HG02798 (cell line): ENCODE results near the gene ADH4.
"Not testable (repeated sequence)": the region's sequence is repeated elsewhere in the genome, so short reads cannot be mapped to it uniquely, and the experiment has no call there.

Experiments used
- ATAC-seq: cut with Tn5 transposase; IDR thresholded peaks from one replicate; pipeline ENCODE4 v1.9.1; 2021; ENCODE audit warnings: mild to moderate bottlenecking; ENCODE audit not compliant: unreplicated experiment, poor library complexity

The ADH4 gene

DNA sequence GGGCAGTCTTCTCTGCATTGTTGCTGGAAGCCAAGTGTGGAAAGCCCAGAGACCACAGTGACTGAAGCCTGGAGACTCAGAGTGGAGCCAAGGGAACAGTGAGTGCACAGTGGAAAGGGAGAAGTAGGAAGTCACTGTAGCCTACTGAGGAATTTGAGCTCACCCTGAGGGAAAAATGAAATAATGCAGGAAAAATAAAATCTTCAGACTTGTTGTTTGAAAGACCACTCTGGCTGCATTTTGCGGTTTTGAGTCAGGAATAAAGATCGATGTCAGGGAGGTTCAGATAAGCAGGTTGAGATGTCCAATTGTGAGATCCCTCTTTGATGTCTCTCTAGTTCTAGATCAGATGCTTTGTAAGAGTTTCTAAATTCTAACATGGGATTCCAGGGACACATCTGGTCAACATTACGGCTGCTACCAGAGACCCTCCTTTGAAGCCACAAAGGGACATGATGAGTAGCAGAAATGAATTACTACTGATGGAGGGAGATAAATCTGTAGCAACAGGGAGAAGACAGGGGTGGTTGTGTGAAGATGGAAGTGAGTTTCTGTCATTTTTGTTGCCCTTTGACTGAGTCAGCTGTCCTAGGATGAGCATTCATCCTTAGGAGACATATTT, 8.4 kb downstream of the ADH4 start:
- ATAC-seq: no peak

DNA sequence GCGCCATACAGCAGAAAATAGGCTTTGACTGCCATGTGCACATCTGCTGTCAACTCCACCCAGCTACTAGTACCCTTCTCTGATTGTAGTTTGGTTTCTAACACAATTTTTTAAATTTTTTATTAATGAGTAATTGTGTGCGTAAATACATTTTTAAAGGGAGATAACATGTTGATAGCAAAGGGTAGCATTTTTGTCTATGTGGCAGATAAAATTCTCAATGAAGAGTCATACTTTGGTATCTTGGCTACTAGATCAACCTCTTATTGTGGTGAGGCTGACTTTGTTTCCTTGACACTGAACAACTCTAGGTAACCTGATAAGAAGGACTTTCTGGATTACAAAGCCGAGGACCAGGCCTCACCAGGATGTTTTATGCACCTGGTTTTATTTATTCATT, 9.5 kb downstream of the ADH4 start:
- ATAC-seq: no peak

DNA sequence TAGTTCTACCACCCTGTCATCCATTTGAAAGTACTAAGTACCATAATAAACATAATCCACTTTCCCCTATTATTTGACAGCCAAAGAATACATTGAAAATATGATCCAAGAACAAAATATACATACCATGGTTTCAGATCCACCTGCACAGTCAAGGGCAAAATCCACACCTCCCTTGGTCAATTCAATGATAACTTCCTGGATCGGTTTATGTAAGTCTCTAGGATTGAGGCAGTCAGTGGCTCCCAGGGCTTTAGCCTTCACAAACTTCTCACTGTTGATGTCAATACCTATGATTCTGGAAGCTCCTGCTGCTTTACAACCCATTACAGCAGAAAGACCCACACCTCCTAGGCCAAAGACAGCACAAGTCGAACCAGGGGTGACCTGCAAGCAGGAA, 12.7 kb downstream of the ADH4 start:
- ATAC-seq: no peak

DNA sequence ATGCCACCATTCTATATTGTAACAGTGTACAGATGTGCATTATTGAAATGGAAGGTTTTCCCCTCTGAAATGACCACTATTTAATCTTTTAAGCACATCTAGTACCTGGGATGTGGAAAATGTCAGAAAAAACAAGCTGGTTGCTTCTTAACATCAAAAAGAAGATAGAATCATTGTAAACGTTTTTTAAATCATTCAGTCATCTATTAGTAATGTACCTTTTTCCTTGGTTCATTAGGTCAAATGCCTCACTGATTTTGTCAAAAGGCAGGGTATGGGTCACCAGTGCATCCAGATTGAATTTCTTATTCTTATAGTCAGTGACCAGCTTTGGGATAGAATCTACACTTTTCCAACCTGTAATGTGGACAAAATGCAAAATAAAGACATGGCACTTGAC, 17.7 kb downstream of the ADH4 start:
- ATAC-seq: no peak

DNA sequence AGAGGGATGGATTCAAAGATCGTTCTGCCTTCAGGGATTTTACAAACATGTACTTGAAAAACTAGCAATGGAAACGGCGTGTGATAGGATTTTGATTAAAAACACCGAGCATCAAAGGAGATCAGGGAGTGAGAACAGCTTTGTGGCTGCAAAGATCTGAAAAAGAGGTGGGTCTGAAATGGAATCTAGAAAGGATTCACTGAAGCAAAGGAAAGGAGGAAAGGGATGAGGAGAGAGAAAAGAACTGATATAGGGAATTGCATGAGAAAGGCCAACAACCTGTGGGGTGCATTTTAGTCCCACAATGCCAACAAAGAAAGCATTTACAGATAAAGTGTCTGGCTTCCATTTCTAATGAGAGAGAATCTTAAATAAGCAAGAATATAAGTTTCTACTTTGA, 23.1 kb downstream of the ADH4 start:
- no peak for ATAC-seq

DNA sequence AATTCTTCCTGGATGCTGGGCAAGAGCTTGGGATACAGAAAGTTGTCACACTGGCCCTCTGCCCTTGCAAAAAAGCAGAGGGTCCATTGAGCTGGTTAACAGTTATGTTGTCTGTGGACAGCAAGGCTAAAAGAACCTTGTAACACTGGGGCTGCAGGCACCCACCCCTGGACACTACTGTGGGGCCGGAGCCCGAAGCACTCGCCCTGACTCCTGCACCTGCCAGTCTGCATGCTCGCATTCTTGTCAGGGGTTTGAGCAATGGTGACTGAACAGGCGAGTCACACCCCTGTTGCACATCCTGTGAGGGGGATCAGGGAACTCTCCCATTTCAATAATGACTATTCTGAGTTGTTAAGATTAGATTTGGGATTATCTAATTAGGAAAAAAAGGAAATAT, 23.6 kb downstream of the ADH4 start:
- ATAC-seq: no peak

DNA sequence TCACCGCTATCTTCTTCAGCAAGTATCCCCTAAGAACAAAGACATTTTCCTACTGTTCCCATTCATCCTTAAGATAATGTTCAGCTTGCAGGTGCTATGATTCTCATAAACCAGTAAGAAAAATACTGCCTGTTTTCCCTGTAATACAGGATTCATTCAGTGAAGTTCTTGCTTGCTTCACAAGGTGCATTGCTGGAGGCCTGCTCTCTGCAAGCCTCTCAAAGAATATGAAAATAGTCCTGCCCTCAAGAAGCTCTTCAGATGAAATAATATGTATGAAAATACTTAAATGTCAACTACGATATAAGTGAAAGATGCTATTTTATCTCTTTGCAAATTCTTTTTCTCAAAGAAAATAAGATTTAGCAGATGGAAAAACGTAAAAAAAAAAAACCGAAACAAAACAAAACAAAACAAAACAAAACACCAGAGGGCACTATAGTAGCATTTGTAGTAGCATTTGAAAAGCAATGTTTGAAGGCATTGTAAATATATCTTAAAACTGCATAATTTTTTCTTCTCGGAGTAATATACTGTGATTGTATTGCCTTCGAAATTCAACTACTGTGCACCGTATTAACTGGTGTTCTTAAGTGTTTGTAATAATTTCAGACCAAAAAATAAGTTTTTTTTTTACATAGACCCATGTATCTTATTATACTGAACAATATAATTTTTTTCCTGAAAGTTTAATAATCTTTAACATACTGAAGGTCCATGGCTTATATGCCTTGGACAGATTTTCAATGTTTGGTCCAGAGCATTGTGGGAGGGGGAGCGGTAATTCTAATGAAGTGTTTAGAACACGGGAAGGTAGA, 26.0 kb downstream of the ADH4 start:
- ATAC-seq: no peak

DNA sequence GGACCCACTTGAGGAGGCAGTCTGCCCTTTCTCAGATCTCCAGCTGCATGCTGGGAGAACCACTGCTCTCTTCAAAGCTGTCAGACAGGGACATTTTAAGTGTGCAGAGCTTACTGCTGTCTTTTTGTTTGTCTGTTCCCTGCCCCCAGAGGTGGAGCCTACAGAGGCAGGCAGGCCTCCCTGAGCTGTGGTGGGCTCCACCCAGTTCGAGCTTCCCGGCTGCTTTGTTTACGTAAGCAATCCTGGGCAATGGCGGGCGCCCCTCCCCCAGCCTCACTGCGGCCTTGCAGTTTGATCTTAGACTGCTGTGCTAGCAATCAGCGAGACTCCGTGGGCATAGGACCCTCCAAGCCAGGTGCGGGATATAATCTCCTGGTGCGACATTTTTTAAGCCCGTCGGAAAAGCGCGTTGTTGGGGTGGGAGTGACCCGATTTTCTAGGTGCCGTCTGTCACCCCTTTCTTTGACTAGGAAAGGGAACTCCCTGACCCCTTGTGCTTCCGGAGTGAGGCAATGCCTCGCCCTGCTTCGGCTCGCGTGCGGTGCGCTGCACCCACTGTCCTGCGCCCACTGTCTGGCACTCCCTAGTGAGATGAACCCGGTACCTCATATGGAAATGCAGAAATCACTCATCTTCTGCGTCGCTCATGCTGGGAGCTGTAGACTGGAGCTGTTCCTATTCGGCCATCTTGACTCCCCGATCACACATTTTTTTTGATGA, 26.8 kb downstream of the ADH4 start:
- not testable (repeated sequence) for ATAC-seq

DNA sequence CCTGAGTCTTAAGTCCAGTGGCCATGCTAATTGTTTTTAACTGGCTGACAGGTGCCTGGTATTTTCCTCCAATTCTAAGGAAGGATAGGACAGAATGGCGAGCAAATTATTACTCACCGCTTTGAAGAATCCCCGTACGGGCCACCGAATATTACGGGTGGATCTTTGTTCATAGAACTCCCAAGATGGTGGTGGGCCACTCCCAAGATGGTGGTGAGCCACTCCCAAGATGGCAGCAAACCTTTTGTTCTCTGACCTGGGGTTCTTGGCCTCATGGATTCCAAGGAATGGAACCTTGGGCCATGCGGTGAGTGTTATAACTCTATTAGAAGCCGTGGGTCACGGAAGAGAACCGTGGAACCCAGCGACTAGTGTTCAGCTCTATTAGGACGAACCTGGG, 34.8 kb downstream of the ADH4 start:
- not testable (repeated sequence) for ATAC-seq

DNA sequence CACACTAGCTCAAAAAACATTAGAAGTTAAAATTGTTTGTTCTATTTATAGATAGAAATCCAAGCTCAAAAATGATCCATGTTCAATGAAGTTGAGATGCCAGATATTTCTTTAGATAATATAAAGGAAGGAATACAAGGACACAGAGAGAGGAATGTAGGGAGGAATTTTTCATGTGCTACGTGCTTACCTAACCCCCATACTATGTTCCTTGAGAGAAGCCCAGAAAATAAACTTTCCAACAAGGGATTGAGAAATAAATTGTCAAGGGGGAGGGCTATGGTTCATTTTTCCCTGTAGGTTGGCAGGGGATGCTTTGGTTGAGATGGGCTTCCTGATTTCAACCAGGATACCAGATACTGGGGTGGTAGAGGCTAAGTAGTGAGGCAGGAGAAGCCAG, 39.9 kb downstream of the ADH4 start:
- no peak for ATAC-seq

DNA sequence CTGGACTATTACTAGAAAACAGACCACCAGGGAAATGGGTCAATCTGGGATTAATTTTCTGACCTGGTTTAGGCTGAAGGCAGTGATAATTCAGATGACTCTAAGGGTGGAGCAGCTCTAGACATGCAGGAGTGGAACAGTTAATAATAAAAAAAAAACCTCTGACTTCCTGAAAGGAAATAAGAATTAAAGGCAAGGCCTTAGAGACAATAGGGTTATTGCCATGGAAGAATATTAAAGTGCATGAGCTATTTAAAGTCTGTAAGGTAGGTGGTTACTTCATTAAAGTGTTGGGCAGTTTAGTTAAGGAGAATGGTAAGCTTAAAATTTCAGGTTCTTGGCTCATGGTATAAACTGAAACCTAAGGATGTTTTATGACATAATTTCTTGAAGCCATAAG, 40.9 kb downstream of the ADH4 start:
- ATAC-seq: no peak

DNA sequence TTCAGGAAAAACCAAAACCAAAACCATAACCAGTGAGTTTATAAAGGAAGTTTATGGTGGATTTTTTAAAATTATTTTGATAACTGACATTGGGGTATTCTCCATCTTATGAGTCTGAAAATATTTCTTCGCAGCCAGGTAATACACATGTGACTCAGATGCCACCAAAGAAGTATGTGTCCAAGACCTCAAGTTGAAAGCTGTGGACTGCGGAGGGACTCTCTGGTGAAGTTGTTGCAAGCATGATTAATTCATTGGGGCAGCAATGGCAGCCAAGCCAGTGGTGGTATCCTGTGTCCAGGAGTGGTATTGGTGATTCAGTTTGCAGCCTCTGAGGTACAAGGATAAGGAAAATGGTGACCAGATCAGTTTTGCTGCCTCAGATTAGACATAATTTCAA, 41.5 kb downstream of the ADH4 start:
- ATAC-seq: no peak

DNA sequence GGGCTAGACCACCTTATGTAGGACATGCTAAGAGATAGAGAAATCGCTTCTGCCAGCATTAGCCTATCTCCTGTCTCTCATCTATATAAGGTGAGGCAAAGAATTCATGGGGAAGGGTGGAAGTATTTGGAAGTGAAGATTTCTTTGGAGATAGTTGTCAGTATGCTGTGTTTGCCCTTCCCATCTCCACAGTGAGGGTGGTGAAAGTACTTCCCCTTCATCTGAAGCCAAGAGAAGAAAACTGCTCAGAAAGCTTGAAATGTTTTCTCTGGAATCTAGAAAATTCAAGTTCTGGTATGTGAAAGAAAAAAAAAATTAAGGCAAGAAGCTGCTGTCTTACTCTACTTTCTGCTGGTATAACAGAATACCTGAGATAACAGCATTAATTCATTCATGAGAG, 43.2 kb downstream of the ADH4 start:
- ATAC-seq: no peak

DNA sequence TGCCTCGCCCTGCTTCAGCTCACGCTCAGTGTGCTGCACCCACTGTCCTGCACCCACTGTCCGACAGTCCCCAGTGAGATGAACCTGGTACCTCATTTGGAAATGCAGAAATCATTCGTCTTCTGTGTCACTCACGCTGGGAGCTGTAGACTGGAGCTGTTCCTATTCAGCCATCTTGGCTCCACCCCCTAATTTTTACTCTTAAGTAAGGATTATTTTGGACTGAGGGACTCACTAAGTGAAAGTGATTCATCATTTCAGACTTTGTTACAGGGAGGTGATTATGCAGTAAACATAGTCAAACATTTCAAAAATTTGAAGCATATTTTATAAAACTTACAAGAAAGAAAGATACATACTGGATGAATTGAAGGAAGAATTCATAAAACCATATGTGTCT, 44.3 kb downstream of the ADH4 start:
- not testable (repeated sequence) for ATAC-seq

DNA sequence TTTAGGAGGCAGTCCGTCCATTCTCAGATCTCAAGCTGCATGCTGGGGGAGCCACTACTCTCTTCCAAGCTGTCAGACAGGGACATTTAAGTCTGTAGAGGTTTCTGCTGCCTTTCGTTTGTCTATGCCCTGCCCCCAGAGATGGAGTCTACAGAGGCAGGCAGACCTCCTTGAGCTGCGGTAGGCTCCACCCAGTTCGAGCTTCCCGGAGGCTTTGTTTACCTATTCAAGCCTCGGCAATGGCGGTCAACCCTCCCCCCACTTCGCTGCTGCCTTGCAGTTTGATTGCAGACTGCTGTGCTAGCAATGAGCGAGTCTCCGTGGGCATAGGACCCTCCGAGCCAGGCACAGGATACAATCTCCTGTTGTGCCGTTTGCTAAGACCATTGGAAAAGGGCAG, 44.8 kb downstream of the ADH4 start:
- ATAC-seq: no peak

DNA sequence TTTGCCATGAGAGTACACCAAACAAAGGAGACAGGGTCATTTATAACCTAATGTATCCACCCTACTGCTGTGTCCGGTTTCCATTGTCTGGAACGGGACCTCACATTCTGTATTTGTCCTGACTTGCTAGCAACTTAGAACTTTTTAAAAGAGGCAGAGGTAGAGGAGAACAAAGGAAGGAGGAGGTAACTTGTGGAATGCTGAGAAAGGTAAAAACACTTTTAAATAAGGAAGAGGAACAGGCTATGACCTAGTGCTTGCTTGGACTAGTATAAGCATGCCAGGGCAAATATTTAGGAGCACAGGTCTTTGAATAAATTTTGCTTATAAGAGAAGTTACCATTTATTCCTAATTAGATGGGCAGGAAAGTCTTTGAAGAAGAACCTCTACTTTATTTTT, 52.3 kb downstream of the ADH4 start:
- ATAC-seq: not testable (repeated sequence)

DNA sequence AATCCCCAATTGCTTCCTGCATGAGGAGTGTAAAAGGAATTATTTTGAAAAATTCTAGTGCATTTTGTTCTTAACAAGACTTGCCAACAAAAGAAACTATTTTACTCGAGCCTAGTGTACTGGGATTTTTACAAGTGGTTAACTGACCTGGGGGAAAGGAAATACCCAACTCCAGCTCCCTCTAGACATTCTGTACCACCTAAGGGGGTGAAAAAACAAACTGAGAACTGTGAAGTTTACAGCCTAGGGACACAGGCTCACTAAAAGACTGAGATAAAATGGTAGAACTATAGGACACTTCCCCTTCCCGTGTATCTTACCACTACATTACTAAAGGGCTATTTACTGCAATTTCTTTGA, 52.9 kb downstream of the ADH4 start:
- ATAC-seq: no peak

DNA sequence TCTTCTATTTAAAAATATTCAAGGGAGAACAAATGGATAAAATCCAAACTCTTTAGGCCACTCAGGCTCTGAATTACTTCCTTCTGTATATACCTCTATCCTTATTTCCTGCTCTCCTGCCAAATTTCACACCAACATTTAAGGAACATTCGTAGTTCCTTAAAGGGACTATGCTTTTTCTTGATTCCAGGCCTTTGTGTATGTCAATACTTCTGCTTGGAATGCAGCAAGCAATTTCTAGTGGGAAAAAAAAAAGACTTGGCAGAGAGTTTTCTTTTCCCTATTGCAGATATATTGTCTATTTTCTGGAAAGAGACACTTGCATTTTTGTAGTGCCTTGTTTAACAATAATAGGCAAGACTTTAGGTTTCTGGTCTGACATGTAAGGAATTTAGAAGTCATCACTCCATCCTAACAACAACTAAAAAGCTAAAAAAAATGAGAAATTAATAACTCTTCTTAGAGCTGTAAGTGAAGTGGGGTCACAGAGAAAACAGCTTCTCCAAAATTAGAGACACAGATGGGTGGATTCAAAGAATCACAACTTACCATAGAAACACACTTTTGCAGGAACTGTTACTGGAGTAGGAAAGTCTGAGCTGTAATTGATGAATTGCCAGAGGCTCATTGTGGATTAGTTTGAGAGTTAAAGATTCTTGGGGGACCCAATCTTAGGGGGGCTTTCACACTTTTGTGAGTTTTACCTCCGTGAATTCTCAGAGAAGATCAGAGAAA, 53.4 kb downstream of the ADH4 start:
- ATAC-seq: no peak

DNA sequence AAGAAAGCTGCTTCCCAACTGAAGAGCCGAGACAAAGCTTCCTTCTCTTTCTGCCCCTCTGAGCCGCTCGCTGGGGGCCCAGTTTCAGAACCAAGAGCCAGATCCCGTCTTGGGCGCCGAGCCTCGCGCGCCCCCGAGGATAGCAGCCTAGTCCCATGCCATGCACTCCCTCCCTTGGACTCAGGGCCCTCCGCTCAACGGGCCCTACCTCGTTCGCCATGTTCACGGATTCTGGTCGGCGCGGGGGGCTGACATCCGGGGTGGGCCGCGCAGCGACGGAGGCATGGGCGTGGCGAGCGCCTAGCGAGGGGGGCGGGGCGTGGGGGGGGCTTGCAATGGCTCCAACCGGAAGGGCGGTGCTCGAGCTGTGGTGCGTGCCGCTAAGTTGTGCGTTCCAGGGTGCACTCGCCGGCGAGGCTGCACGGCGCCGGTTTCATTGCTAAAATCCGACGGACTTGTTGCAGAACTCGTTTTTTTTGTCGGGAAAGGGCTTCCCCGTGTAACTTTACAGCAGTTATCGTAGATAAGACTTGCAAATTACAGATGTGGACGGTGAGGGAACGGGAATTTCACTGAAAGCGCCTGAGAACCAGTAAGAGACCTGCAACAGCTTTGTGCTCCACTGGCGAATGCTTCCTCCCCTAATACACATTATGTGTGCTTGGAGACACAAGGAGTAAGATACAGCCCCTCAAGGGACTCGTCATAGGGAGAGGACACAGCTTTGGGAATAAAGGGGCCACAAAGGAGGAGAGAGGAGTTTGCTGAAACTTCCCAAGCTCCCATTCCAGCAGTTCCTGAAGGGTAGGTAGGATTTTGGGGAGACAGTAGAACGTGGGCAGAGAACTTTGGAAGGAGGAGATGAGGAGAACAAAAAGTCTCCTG, 55.4 kb downstream of the ADH4 start, which contains the start of gene ADH5:
Gene ADH5 (minus strand): TSS at position 308 of the 885 bp plus-strand sequence. CDS start 88 bp downstream, at position 220.
- peak; percentile 95 for ATAC-seq

DNA sequence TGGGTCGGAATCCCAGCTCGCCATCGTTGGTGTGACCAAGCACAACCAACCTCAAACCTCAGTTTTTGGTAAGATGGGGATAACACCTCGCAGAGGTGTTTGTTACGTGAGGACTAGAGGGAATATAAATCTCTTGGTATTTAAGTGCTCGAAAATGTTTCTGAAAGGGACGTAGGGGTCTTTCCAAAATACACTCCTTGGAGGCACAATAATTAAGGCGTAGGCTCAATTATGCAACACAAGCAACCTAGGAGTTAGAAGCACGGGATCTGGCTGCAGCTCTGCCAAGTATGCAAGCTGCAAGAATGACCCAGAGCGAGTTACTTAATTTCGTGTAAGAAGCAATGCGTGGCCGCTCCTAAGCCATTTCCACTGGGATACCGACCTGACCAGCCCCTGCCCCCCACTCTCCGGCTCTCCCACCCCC, 56.1 kb downstream of the ADH4 start:
- ATAC-seq: peak; percentile 20
